Activated T-cell treated with anti-CD3 and anti-CD28 coated beads for 24 hours (primary cell): ENCODE results near the gene PTPRN2.

Experiments
- DNase-seq: peaks from one replicate; pipeline ENCODE4 v3.0.0-alpha.2; 2020; ENCODE audit warnings: low read depth

Gene PTPRN2

DNA sequence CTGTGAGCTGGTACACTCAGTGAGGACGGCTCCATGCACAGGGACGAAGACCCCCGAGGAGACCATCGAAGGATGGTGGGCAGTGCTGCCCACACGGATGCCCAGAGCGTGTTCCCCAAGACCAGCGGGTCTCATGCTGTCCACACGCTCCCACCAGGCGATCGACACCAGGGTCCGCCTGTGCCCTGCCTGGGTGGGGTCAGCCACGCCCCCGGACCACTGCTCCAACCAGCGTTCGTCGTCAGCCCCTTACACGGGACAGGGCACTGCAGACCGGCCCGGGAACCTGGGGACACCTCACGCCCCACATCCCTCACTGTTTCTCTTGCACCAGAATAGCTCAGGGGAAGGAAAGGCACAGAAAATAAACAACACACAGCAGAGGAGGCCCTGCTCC, 1027.4 kb downstream of the PTPRN2 start:
- DNase-seq = no peak

DNA sequence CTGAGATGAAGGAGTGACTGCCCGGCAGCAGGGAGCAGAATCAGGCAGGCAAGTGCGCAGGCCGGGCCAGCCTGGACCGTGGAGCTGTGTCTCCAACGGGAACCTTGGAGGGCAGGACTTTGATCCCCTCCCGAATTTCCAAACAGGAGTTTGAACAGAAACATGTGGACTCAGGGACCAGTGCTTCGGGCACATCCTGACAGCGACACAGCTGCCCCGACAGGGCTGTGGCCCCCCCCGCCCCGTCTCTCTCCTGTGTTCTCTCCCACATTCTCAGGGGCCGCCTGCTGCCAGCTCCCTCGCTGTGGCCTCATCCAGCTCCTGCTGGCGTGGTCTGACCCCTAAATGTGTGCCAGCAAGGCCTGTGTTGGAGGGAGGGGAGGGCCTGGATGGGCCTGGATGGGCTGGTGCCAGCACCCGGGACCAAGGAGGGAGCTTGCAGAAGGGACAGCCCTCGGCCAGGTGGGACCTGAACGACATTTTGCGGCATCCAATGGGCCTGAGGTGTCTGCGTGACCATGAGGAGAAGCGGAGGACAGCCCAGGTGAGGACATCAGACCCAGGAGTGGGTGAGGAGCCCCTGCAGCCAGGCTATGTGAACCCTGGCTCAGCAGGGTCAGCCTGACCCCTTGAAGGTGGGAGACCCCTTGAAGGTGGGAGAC, 1027.9 kb downstream of the PTPRN2 start:
- DNase-seq = no peak

DNA sequence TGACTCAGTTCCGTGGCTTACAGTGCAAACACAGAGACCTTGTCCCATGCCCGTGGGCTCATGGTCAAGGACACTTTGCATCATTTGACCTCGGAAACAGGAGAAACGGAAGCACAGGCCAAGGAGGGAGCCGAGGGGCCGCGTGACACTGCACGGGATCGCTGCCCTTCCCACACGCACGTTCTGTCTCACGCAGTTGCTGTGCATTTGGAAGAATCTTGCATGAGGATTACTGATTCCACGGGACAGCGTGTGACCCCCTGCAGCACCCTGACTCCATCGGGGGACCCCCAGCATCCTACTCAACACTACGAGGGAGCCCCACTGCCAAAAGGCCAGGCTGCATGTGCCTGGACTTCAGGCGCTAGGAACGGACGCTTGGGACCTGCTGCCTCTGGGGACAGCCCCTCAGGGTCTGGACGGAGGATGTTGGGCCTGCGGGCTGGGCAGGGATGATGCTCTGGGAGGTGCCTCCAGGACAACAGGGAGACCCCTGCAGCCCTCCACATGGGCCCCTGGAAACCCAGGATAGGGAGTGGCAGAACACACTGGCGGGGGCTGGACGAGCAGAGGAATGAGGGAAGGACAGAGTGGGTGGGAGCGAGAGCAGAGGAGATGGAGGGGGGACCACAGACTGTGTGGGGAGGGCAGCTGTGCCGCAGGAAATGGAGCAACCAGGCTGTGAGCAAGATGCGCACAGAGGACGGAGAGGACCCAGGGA, 1028.6 kb downstream of the PTPRN2 start:
- DNase-seq = no peak

DNA sequence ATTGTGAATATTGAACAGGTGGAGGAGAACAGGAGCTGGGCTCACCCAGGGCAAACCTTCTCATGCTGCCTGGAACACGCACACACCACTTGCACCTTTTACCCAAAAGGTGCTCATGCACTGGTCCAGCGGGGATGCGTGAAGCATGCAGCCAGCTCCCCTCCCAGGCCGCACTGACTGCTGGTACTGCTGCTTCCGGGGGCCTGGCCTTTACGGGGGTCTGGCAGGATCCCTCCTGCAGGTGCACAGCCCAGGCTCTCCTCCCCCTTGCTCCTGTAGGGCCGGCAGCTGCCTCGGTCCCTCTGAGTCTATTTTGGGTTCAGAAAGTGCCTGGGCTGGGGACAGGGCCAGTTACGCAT, 1029.1 kb downstream of the PTPRN2 start:
- no peak for DNase-seq

DNA sequence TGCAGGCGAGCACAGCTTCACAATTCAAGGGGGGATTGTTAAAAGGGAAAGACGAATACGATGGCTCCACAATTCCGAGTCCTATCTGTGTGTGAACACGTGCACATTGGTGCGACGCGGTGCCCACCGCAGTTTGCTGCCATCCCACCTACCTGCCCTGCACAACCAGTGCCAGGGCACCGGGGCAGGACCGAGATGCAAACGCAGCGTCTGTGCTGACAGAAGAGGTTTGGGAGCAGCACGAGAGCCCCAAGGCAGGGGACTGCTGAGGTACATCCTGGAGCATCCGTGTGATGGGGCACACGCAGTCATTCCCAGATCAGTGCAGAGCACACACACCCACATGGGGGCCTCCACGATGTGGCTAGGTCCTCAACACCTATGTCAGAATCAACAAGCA, 1029.6 kb downstream of the PTPRN2 start:
- no peak for DNase-seq

DNA sequence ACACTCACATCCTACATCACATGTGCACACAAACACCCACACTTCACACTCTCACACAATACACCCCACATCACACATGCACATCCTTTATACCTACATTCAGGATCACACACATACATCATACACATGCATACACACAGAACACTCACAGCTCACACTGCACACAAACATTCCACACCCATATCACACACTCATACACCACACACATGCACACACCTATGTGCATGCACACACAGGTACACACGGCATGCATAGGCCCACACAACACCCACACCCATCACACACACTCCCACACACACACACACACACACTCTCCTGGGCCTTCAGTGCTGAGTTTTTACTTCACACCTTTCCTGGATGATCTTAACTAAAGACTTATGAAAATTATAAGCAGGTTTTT, 1030.4 kb downstream of the PTPRN2 start:
- no peak for DNase-seq

DNA sequence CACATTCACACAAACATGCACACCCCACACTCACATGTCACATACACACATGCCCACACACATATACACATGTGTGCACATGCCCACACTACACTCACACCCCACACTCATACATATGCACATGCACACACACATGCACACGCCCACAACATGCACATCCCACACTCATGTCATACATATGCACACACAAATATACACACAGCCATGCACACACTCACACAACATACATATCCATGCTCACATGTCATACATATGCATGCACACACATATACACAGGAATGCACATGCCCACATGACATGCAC, 1031.0 kb downstream of the PTPRN2 start:
- no peak for DNase-seq

DNA sequence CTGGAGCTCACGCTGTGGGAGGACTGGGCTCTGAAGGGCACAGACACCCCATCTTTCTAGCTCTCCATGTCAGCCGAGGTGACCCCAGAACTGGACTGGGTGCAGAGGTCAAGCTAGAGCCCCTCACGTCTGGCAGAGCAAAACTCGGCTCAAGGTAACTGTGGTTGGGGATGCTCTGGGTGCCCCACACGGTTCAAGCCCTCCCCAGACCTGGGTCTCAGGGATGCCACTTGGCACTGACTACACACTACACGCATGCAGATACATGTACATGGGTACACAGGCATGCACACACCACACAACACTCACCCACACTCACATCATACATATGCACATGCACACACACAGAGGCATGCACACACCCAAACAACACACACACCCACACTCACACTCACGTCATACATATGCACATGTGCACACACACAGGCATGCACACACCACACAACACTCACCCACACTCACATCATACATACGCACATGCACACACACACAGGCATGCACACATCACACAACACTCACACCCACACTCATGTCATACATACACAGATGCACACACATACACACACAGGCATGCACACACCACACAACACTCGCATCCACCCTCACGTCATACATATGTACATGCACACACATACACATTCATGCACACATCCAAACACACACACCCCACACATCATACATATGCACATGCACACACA, 1031.5 kb downstream of the PTPRN2 start:
- DNase-seq = no peak

DNA sequence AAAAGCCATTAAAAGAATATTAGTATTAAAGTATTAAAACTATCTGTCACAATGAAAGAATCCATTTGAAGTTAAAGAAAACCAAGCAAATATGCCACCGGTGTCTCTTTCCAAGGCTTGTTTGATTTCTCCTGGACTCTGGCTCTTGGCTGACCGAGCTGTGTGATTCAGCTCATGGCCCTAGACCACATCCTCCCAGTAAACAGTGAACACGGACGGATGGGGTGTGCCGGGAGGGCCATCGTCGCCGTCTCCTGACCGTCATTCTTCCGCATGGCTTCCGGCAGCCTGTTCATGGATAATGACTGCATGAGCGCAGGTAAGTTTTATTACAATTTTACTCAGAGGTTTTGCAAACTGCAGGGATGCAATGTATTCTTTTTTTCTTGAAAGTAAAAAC, 1032.3 kb downstream of the PTPRN2 start:
- no peak for DNase-seq

DNA sequence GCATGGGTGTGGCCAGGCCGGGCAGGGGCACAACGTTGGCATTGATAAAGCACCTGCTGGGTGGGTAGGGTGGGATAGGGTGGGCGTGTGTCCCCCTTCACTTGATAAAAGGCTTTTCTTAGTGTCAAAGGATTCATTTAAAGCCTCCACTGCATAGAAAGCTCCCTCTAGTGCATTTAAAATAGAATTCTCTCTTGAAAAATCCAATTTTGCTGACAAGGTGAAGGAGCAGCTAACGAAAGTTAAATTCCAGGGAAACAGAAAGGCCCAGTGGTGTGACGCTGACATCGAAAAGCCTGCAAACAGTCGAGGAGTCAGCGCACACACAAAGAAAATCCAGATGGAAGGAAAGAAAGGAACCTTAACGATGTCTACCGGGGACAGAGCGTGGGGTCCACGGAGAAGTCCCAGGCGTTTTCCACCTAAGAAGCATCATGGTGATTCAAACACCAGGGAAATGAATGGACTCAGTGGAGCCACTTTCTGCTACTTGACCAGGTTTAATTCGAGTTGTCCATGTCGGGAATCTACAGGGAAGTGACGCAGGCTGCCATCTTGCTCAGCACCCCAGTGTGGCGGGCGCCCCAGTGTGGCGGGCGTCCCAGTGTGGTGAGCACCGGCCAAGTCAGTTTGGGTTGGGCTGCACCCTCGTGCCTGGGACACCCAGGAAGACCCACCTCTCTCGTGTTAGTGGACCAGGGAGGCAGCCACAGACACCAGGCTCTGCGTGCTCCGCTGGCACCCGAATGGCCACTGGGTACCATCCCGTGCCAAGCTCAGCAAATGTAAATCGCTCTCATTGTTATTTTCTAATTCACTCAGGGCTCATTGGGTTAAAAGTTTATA, 1033.0 kb downstream of the PTPRN2 start:
- DNase-seq = no peak

DNA sequence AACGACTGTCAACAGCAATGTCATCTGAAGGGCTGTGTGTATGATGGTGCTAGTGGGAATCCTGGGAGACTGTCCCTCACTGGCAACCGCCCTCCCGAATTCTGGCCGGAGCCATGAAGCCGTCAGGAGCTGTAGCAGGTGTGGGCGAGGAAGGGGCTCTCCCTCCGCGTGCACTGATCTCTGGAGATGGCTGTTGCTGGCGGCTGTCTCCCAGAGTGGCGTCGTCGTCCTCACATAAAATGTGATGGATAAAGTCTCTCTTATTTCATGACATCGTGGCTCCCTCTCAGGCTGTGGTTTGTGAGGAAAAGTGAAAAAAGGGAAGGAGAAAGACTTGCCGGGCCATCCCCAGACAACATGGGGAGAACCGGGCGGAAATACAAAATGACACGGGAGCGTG, 1034.4 kb downstream of the PTPRN2 start:
- no peak for DNase-seq

DNA sequence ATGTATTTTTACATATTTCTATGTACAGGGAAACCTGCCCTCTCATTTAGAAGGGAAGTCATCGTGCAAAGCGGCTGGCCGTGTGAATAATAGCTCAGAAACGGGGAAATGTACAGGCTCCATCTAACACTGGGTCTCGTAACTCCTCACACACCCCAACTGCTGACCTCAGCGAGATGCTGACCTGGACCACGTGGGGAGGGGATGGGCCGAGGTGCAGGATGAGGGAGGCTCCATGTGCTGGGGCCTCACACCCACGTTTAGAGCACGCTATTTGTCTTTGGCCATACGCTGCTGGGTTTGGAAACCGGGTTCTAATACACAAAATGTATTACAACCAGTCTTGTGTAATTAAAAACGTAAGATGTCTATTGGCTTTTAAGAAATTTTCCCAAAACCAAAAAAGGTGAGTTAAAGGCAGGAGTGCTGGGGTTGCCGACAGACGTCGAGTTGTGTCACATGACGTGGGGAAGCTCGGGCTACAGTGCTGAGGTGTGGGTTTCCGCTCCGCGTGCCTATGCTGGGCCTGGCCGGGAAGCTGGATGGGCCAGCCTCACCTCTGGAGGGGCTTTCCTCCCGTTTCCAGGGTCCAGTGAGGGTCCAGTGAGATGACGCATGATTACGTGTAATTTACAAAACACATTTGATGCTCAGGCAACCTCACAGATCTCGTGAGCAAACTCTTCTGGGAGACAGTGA, 1035.2 kb downstream of the PTPRN2 start:
- DNase-seq = no peak

DNA sequence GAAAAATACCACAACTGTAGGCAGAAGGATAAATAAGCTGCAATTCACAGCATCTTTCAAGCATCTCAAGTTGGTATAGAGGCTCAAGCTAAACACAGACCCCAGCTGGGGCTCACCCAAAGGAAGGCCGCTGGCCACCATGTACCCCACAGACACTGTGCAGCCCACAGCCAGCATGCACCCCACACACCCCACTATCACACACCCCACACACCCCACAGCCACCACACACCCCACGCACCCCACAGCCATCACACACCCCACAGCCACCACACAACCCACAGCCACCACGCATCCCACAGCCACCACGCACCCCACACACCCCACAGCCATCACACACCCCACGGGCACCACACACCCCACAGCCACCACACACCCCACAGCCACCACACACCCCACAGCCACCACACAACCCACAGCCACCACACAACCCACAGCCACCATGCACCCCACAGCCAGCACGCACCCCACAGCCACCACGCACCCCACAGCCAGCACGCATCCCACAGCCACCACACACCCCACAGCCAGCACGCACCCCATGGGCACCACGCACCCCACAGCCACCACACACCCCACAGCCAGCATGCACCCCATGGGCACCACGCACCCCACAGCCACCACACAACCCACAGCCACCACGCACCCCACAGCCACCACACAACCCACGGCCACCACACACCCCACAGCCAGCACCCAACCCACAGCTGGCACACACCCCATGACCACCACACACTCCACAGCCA, 1036.1 kb downstream of the PTPRN2 start:
- no peak for DNase-seq

DNA sequence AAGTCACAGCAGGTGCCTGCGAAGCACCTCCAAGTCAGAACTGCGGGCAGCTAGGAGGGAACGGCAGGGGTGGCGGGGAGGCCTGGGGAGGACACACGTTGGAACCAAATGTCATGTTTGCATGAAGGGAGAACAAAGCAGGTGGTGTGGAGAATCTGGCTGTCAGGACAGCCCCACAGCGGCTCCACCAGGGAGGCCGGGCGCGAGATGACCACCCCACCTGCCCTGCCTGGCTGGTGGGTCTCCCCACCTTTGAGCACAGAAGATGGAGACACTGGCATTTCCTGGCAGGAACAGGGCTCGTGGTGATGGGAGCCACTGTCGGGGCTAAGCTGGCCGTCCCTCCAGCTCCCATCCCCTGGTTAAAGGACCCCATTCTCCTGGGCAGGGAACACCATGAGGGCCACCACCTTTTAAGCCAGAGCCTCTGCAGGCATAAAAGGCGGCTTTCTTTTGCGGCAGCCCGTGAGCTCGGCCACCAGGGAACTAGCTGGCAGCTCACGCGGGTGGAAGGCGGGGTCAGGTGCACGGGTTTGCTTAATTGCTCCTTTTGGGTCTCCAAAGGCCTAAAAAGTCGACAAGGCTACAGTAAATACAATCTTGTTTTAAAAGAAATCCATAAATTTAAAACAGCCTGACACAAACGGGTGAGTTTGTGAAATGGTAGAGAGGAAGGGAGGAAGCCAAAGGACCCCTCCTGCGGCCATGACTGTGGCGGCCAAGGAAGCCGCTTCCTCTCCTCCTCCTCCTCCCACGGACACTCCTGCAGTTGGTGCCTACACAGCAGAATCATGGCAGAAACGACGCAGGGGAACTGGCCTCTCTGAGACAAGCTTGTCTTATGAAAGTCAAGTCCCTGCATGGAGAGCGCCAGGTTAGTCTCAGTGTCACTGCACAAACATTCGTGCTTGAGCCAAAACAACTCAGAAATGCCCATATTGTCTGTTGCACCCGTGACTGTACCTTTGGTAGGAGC, 1037.0 kb downstream of the PTPRN2 start:
- DNase-seq = no peak

DNA sequence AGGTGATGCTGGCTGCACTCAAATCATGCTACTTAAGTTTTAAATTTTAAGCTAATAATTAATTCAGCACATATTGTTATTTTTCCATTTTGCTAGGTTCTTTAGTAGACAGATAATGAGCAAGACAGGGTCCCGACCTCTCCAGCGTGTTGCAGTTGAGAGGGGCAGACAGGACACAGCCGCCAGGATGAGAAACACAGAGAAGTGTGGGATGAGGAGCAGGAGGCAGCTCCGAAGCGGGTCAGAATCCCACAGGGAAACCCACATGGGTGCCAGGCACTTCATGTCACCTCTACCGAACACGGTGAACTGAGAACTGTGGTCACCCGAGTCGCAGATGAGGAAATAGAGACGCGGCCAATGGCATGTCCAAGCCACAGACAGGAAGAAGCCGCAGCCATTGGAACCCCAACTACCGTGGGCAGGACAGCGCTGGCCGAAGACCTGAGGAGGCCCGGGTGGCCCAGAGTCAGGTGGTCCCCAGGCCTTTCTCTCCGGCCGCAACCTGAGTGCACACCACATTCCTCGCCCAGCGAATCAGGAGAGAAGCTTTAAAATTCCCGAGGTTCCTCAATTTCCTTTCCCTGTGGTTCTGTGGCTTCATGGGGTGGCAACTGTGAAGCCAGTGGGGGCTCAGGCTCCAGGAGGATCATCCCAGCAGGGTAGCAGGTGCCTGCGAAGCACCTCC, 1037.9 kb downstream of the PTPRN2 start:
- no peak for DNase-seq

DNA sequence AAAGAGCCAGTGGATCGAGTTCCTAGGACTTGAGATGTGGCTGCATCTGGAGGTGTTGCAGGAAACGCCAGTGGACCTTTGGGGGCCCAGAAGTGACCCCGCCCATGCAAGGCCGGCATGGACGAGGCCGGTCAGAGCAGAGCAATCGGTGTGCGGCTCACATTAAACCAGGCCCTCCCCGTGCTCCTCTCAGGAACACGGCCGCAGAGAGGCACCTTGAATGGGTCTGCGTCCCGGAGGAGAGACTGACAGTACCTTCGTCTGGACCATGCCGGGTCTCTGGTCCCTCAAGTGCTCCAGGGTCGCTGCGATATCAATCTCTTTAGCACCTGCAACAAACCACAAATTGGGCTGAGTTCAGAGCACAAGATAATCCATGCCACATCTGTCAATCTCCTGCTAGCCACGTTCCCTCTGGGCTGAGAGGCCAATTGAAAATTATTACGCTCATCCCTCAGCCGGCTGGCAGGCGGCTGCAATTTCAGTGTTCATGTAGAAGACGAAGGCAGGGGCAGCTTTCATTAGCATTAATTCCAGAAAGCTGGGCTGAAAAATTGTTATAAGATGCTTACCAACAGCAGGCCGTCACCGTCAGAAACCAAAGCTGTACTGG, 1038.8 kb downstream of the PTPRN2 start:
- no peak for DNase-seq

DNA sequence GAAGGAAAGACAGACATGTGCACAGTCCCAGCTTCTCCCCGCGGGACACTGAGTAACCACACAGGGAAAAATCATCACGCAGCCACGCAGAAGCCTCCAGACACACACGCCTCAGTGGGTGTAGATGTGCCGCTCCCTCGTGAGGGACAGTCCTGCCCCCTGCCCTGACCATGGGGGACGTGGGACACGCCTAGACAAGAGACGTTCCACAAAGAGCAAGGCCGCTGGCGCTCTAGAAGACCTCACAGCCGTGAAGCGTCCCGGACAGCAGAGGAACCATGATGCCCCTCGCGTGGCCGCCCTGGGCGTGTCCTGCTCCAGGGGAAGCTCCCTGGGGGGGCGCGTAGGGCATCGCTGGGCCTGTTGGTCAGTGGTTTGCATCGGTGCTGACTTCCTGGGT, 1040.0 kb downstream of the PTPRN2 start:
- DNase-seq = no peak

DNA sequence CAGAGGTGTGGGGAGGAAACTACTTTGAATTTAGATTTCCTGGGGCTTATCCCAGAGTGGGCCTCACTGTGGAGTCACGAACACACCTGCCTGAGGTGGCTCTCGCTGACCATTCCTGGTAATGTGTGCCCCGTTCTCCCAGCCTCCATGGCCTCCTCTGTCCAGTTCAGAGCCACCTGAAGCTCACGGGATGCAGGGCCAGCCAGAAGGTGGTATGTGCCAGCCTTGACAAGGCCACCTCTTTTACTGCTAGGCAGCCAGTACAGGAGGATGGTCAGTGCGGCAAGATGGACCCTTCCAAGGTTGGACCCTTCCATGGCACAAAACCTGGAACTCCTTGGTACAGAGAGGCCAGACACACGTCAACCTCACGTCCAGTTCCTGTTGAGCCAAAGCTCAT, 1040.5 kb downstream of the PTPRN2 start:
- no peak for DNase-seq

DNA sequence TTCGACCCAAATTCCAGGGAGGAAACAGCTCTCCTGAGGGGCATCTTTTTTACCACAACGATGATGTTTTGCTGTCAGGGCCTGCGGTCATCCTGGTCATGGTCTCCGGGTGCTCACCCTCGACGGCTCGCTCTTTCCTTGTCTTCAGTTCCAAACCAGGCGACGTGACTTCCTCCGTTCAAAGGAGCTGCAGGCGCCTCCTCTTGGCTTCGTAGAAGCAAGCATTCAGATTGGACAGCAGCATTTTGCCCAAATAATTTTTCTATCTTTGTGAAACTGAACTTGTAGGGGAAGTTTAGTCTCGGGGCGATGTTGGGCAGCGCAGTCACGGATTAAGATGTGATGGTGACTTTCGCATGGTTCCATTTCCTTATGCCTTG, 1042.0 kb downstream of the PTPRN2 start:
- DNase-seq = no peak
